Activated CD4-positive, alpha-beta memory T cell treated with anti-CD3 and anti-CD28 coated beads for 36 hours (primary cell): Measurements from ENCODE around the gene RTN4IP1. TPM values are rescaled to one million over a fixed set of nuclear protein-coding genes. Genes with fewer than 3 reads are reported as not detected.

Experiments
- CTCF ChIA-PET: fragments of 350-600 bp; sonication (Branson Sonifier 250); formaldehyde crosslinking; loops from one replicate; lab custom pipeline; 2021; ENCODE audit warnings: antibody characterized with exemption, inconsistent platforms; lab: Charles Lee
- POLR2A ChIA-PET: fragments of 350-600 bp; sonication (Branson Sonifier 250); formaldehyde crosslinking; loops from one replicate; lab custom pipeline; 2021; ENCODE audit warnings: antibody characterized with exemption; lab: Charles Lee
- DNase-seq: peaks from one replicate; pipeline ENCODE4 v3.0.0-alpha.2; 2020
- H3K27ac Mint-ChIP-seq: one replicate; pipeline ENCODE4 v1.8.0; 2021; ENCODE audit warnings: mixed read lengths
- H3K27me3 Mint-ChIP-seq: one replicate; pipeline ENCODE4 v1.8.0; 2021; ENCODE audit warnings: mixed read lengths
- H3K36me3 Mint-ChIP-seq: one replicate; pipeline ENCODE4 v1.8.0; 2021; ENCODE audit warnings: mixed read lengths
- H3K4me1 Mint-ChIP-seq: one replicate; pipeline ENCODE4 v1.8.0; 2021; ENCODE audit warnings: low read depth, mixed read lengths
- H3K4me3 Mint-ChIP-seq: one replicate; pipeline ENCODE4 v1.8.0; 2021; ENCODE audit warnings: mild to moderate bottlenecking, mixed read lengths
- H3K9me3 Mint-ChIP-seq: one replicate; pipeline ENCODE4 v1.8.0; 2021; ENCODE audit warnings: mixed read lengths
- intact Hi-C: fragments of 100-400 bp; cut with micrococcal nuclease; formaldehyde crosslinking; loops from one replicate; pipeline ENCODE4 v1.15.1; 2023
- total RNA-seq, 2 experiments: library from RNA; stranded (reverse); gene quantifications; one replicate each; pipeline ENCODE4 v1.2.3, GENCODE V29; 2021

Gene RTN4IP1
- total RNA-seq, 2 experiments from 2014 or later = 8.0 to 8.5 TPM

DNA sequence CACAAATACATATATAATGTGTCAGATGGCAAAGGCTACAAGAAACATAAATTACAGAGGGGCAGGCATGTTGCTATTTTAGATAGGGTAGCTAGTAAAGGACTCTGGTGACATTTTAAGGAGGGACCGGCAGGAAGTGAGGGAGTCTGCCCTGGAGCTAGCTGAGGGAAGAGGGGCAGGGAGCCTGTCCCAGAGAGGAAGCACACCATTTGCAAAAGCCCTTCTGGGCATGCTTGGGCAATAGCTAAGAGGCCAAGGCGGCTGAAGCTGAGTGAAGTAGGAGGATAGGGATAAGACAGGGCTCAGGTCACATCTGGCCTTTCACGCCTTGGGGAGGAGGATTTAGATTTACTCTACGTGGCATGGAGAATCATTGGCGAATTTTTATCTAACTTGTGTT lies 96.2 kb downstream of the RTN4IP1 start:
- ChIA-PET CTCF (interaction anchor here (2.1 to 2.8 kb wide), 2 partner anchors 12 to 33 kb away, joined by 6 to 29 read pairs; no protein-coding TSS in a partner anchor), POLR2A (interaction anchor here (1.1 to 2.8 kb wide), 2 partner anchors 12 to 84 kb away, joined by 3 to 47 read pairs; no protein-coding TSS in a partner anchor)
- peaks cover 83% of the 10 kb centered on the region for H3K4me1 Mint-ChIP-seq
- no peak overlapping the region for H3K4me3 Mint-ChIP-seq
- H3K27me3 Mint-ChIP-seq = no peaks in the 10 kb centered on the region
- no peaks in the 10 kb centered on the region for H3K9me3 Mint-ChIP-seq
- H3K27ac Mint-ChIP-seq = peak overlapping the region; percentile 68
- peaks cover 70% of the 10 kb centered on the region for H3K36me3 Mint-ChIP-seq
- no peak for DNase-seq
- intact Hi-C loops = no loop called here

GRCh38 chr6:106530502-106530901 lies 98.8 kb downstream of the RTN4IP1 start:
- Mint-ChIP-seq H3K27ac (no peak overlapping the region), H3K36me3 (peaks cover 66% of the 10 kb centered on the region), H3K4me3 (no peak overlapping the region), H3K9me3 (no peaks in the 10 kb centered on the region), H3K27me3 (no peaks in the 10 kb centered on the region), H3K4me1 (peaks cover 80% of the 10 kb centered on the region)
- CTCF ChIA-PET = no interaction called here
- intact Hi-C loops = no loop called here
- no peak for DNase-seq
- POLR2A ChIA-PET = interaction anchor here (1.1 kb wide), 1 partner anchor 11 kb away, joined by 3 read pairs; no protein-coding TSS in a partner anchor

DNA sequence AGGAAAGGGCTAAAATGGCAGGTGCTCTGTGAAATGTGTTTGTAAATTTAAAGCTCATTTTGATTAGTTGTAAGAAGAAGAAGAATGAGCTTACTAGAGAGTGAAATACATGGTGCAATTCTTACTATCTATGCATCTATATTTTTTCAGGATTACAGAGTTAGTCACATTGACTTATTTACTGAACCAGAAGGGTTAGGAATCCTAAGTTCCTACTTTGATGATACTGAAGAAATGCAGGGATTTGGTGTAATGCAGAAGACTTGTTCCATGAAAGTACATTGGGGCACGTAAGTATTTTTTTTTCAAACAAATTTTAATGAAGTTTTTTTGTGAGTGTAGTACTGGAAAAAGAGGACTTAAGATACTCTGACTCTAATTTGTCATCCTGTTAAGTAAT lies 99.3 kb downstream of the RTN4IP1 start:
- H3K27me3 Mint-ChIP-seq = no peaks in the 10 kb centered on the region
- CTCF ChIA-PET = no interaction called here
- DNase-seq = no peak
- H3K27ac Mint-ChIP-seq = no peak overlapping the region
- POLR2A ChIA-PET = interaction anchor here (1.1 kb wide), 1 partner anchor 11 kb away, joined by 3 read pairs; no protein-coding TSS in a partner anchor
- H3K9me3 Mint-ChIP-seq = no peaks in the 10 kb centered on the region
- H3K4me3 Mint-ChIP-seq = no peak overlapping the region
- H3K4me1 Mint-ChIP-seq = peaks cover 80% of the 10 kb centered on the region
- H3K36me3 Mint-ChIP-seq = peaks cover 69% of the 10 kb centered on the region
- intact Hi-C loops = no loop called here

DNA sequence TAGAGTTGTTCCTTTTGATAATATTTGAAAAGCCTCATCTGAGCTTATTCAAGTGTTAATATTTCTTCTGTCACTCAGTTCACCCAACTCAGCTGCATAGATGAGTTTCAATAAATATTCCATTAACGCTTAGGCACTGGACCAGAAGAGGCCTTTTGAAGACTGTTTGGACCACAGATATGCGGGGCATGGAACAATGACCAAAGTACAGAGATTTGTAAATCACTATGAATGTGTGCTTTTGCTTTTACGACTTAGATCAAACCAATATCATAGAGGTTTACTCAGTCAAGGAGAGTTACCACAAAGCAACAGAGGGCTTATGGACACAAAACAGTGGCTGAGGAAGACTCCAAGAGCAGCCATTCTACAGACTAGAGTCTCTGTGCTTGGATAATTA lies 99.9 kb downstream of the RTN4IP1 start:
- intact Hi-C loops = loop anchor here (10.0 kb wide), 1 partner anchor 1185 kb away; no protein-coding TSS in a partner anchor
- POLR2A ChIA-PET = no interaction called here
- peaks cover 78% of the 10 kb centered on the region for H3K4me1 Mint-ChIP-seq

GRCh38 chr6:106528521-106528920 lies 100.8 kb downstream of the RTN4IP1 start:
- intact Hi-C loops = loop anchor here (1.0 to 10.0 kb wide), 2 partner anchors 9 to 1186 kb away; no protein-coding TSS in a partner anchor
- peak overlapping the region; percentile 80 for H3K27ac Mint-ChIP-seq
- peaks cover 59% of the 10 kb centered on the region for H3K36me3 Mint-ChIP-seq
- H3K27me3 Mint-ChIP-seq = no peaks in the 10 kb centered on the region
- no peak for DNase-seq
- ChIA-PET POLR2A (no interaction called here), CTCF (interaction anchor here (0.7 kb wide), 1 partner anchor 9 kb away, joined by 3 read pairs; no protein-coding TSS in a partner anchor)
- no peaks in the 10 kb centered on the region for H3K9me3 Mint-ChIP-seq
- H3K4me1 Mint-ChIP-seq = peaks cover 76% of the 10 kb centered on the region
- no peak overlapping the region for H3K4me3 Mint-ChIP-seq

More for the DNA sequence above, 99.9 kb downstream of the RTN4IP1 start:
- H3K4me3 Mint-ChIP-seq = no peak overlapping the region
- H3K27me3 Mint-ChIP-seq = no peaks in the 10 kb centered on the region
- H3K36me3 Mint-ChIP-seq = peaks cover 67% of the 10 kb centered on the region
- H3K9me3 Mint-ChIP-seq = no peaks in the 10 kb centered on the region
- DNase-seq = no peak
- CTCF ChIA-PET = no interaction called here
- H3K27ac Mint-ChIP-seq = peak overlapping the region; percentile 40

DNA sequence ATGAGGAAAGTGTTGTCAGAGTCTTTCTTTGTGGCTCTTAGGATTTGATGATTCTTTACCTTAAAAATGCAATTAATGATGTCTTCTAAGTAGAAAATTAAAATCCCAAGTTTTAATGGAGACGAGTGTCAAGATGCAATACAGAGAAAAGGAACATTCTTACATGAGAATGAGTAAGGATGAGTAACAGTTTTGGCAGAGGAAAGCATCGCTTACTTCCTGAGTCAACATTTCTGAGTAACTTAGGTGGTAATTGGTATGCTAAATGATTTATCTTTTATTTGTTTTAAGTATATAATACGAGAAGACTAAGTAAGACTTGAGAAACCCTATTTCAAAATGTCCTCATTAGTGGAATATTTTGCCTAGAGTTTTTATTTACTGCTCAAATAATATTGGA lies 101.3 kb downstream of the RTN4IP1 start:
- no peak for DNase-seq
- peak overlapping the region; percentile 36 for H3K4me3 Mint-ChIP-seq
- intact Hi-C loops = loop anchor here (1.0 to 10.0 kb wide), 2 partner anchors 9 to 1187 kb away; no protein-coding TSS in a partner anchor
- peak overlapping the region; percentile 80 for H3K27ac Mint-ChIP-seq
- H3K4me1 Mint-ChIP-seq = peaks cover 75% of the 10 kb centered on the region
- H3K36me3 Mint-ChIP-seq = peaks cover 55% of the 10 kb centered on the region
- CTCF ChIA-PET = interaction anchor here (0.7 kb wide), 1 partner anchor 9 kb away, joined by 3 read pairs; no protein-coding TSS in a partner anchor
- POLR2A ChIA-PET = interaction anchor here (3.7 kb wide), 1 partner anchor 15 kb away, joined by 21 read pairs; no protein-coding TSS in a partner anchor
- H3K27me3 Mint-ChIP-seq = no peaks in the 10 kb centered on the region
- no peaks in the 10 kb centered on the region for H3K9me3 Mint-ChIP-seq

DNA sequence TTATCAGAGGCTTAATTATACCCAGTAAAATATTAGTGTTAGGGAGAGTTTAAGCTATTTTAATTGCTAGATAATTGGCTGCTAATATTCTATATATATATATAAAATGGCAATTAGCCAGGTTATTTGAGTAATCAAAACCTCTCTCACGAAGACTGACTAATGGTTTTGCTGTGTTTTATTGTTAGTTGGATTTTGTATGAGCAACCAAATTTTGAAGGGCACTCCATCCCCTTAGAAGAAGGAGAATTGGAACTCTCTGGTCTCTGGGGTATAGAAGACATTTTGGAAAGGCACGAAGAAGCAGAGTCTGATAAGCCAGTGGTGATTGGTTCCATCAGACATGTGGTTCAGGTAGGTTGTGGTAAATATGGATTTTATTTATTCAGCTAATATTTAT lies 102.2 kb downstream of the RTN4IP1 start:
- Mint-ChIP-seq H3K36me3 (peaks cover 51% of the 10 kb centered on the region), H3K27me3 (no peaks in the 10 kb centered on the region), H3K4me1 (peaks cover 73% of the 10 kb centered on the region), H3K27ac (peak overlapping the region; percentile 36), H3K9me3 (no peaks in the 10 kb centered on the region), H3K4me3 (no peak overlapping the region)
- ChIA-PET POLR2A (interaction anchor here (1.5 to 3.7 kb wide), 2 partner anchors 13 to 15 kb away, joined by 3 to 21 read pairs; no protein-coding TSS in a partner anchor), CTCF (no interaction called here)
- DNase-seq = no peak
- intact Hi-C loops = loop anchor here (10.0 kb wide), 1 partner anchor 1188 kb away; no protein-coding TSS in a partner anchor

GRCh38 chr6:106525882-106526275 lies 103.4 kb downstream of the RTN4IP1 start:
- no peak for DNase-seq
- H3K4me3 Mint-ChIP-seq = no peak overlapping the region
- CTCF ChIA-PET = interaction anchor here (0.6 to 2.8 kb wide), 4 partner anchors 9 to 701 kb away, joined by 3 to 18 read pairs (median 8); no protein-coding TSS in a partner anchor
- no peaks in the 10 kb centered on the region for H3K27me3 Mint-ChIP-seq
- intact Hi-C loops = loop anchor here (1.0 to 10.0 kb wide), 3 partner anchors 8 to 1189 kb away; no protein-coding TSS in a partner anchor
- H3K36me3 Mint-ChIP-seq = peaks cover 45% of the 10 kb centered on the region
- no peaks in the 10 kb centered on the region for H3K9me3 Mint-ChIP-seq
- H3K4me1 Mint-ChIP-seq = peaks cover 75% of the 10 kb centered on the region
- POLR2A ChIA-PET = interaction anchor here (0.6 to 3.7 kb wide), 4 partner anchors 8 to 28 kb away, joined by 3 to 21 read pairs (median 8); no protein-coding TSS in a partner anchor
- H3K27ac Mint-ChIP-seq = peak overlapping the region; percentile 94

GRCh38 chr6:106525107-106525881 lies 104.0 kb downstream of the RTN4IP1 start:
- no peaks in the 10 kb centered on the region for H3K27me3 Mint-ChIP-seq
- peak overlapping the region; percentile 94 for H3K27ac Mint-ChIP-seq
- H3K36me3 Mint-ChIP-seq = peaks cover 46% of the 10 kb centered on the region
- H3K4me3 Mint-ChIP-seq = peak overlapping the region; percentile 82
- peaks cover 74% of the 10 kb centered on the region for H3K4me1 Mint-ChIP-seq
- no peaks in the 10 kb centered on the region for H3K9me3 Mint-ChIP-seq
- intact Hi-C loops = loop anchor here (1.0 to 10.0 kb wide), 3 partner anchors 9 to 1190 kb away; no protein-coding TSS in a partner anchor
- no peak for DNase-seq
- POLR2A ChIA-PET = interaction anchor here (0.6 to 3.7 kb wide), 4 partner anchors 9 to 421 kb away, joined by 3 to 21 read pairs (median 8); no protein-coding TSS in a partner anchor
- CTCF ChIA-PET = interaction anchor here (0.6 to 2.8 kb wide), 5 partner anchors 9 to 701 kb away, joined by 3 to 18 read pairs (median 7); no protein-coding TSS in a partner anchor

DNA sequence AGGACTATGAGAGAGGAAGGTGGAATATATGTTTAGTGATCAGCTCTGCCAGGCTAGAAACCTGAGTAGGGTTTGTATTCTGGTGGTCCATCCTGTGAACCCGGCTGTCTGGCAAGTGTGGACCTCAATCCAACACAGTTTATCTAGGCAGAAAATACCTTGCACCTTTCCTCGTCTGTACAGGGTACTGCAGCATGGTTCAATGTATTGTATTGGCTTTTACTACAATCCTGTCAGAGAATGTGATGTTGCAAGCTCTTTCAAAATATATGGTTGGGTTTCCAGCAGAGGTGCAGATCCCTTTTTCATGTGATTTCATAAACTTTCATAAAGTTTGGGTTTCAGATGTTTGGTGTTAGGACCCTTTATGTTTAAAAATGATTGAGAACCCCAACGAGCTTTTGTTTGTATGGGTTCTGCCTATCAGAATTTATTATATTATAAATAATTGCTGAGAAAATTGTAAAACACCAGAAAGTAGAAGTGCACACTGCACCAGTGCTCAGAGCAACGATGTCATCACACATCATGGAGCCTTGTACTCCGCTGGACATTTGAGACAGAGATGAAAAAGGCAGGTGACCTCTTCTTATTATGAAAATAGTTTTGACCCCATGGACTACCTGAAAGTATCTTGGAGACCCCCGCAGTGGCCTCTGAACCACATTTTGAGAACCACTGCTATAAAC lies 106.6 kb downstream of the RTN4IP1 start:
- Mint-ChIP-seq H3K4me3 (peak overlapping the region; percentile 76), H3K27ac (peak overlapping the region; percentile 99), H3K36me3 (peaks cover 39% of the 10 kb centered on the region), H3K9me3 (no peaks in the 10 kb centered on the region), H3K27me3 (no peaks in the 10 kb centered on the region), H3K4me1 (peaks cover 68% of the 10 kb centered on the region)
- DNase-seq = no peak
- intact Hi-C loops = loop anchor here (5.0 to 10.0 kb wide), 4 partner anchors 360 to 1192 kb away; no protein-coding TSS in a partner anchor
- POLR2A ChIA-PET = interaction anchor here (0.7 to 5.1 kb wide), 7 partner anchors 11 to 423 kb away, joined by 3 to 75 read pairs (median 6); no protein-coding TSS in a partner anchor
- CTCF ChIA-PET = interaction anchor here (0.8 to 4.4 kb wide), 5 partner anchors 10 to 77 kb away, joined by 4 to 35 read pairs (median 23); no protein-coding TSS in a partner anchor
